Measurements from ENCODE around the gene OR52E1.

- TF ChIP-seq EZH2phosphoT487 (IDR thresholded peaks at IDR 0.05; ENCODE audit: borderline replicate concordance, low read length) (no peak), CTCF (conservative IDR thresholded peaks at IDR 0.05; ENCODE audit: low read depth, low read length) (no peak), EZH2 (IDR thresholded peaks at IDR 0.05; ENCODE audit: low read length, unreplicated experiment) (no peak)
Observed at GRCh38 chr11:5071799-5072198, 2.4 kb downstream of the OR52E1 start.
